ENCODE measurements around the gene LANCL2.

GRCh38 chr7:55325371-55325792 is 39.8 kb upstream of the LANCL2 start:
- TF ChIP-seq, protein P1, sequence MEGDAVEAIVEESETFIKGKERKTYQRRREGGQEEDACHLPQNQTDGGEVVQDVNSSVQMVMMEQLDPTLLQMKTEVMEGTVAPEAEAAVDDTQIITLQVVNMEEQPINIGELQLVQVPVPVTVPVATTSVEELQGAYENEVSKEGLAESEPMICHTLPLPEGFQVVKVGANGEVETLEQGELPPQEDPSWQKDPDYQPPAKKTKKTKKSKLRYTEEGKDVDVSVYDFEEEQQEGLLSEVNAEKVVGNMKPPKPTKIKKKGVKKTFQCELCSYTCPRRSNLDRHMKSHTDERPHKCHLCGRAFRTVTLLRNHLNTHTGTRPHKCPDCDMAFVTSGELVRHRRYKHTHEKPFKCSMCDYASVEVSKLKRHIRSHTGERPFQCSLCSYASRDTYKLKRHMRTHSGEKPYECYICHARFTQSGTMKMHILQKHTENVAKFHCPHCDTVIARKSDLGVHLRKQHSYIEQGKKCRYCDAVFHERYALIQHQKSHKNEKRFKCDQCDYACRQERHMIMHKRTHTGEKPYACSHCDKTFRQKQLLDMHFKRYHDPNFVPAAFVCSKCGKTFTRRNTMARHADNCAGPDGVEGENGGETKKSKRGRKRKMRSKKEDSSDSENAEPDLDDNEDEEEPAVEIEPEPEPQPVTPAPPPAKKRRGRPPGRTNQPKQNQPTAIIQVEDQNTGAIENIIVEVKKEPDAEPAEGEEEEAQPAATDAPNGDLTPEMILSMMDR (IDR thresholded peaks at IDR 0.05; ENCODE audit: borderline replicate concordance, extremely low read depth, low read length, poor library complexity, severe bottlenecking) = no peak
- TF ChIP-seq EZH2 (IDR thresholded peaks at IDR 0.05; ENCODE audit: borderline replicate concordance, low read depth, low read length, severe bottlenecking) = no peak

All from DND-41 (cell line).